IMR-90 (cell line): Measurements from ENCODE around the gene GABBR2. TPM values are rescaled to one million over a fixed set of nuclear protein-coding genes. Genes with fewer than 3 reads are reported as not detected.

Experiments used
- ATAC-seq: fragments of 200-7000 bp; cut with Tn5 transposase; 2 replicates; pipeline ENCODE4 v1.9.1; 2020; ENCODE audit warnings: low read depth, mild to moderate bottlenecking, moderate library complexity
- BruUV-seq: library from RNA; stranded (reverse); fragments of 400-500 nt; replicated peaks from 2 replicates; lab custom pipeline; 2021; lab: Mats Ljungman, UMichigan
- CTCF ChIA-PET: fragments of 300-600 bp; formaldehyde crosslinking; extraction: SDS; loops from one replicate; lab custom pipeline; 2021; ENCODE audit warnings: antibody characterized with exemption; lab: Yijun Ruan, JAX
- POLR2A ChIA-PET: fragments of 300-600 bp; sonication (Branson Sonifier 250); formaldehyde crosslinking; loops from one replicate; lab custom pipeline; 2022; ENCODE audit warnings: antibody characterized with exemption; ENCODE audit not compliant: unreplicated experiment; lab: Charles Lee
- DNase-seq: peaks from one replicate; pipeline ENCODE4 v3.0.0; 2013
- H2AFZ ChIP-seq: replicated peaks from 2 replicates; pipeline ENCODE3; 2013; ENCODE audit warnings: low read length, mild to moderate bottlenecking; ENCODE audit not compliant: poor library complexity
- H2AK5ac ChIP-seq: 2 replicates; pipeline ENCODE4 v1.6.1; 2013; ENCODE audit warnings: low read depth, low read length, inconsistent platforms
- H2AK9ac ChIP-seq: replicated peaks from 2 replicates; pipeline ENCODE3; 2013; ENCODE audit warnings: mild to moderate bottlenecking, low read depth, low read length, moderate library complexity; ENCODE audit not compliant: poor library complexity
- H2BK120ac ChIP-seq: 2 replicates; pipeline ENCODE4 v1.6.1; 2013; ENCODE audit warnings: low read depth, low read length, inconsistent platforms
- H2BK15ac ChIP-seq: 3 replicates; pipeline ENCODE4 v1.6.1; 2013; ENCODE audit warnings: low read depth, low read length, inconsistent platforms
- H2BK20ac ChIP-seq: 2 replicates; pipeline ENCODE4 v1.6.1; 2013; ENCODE audit warnings: low read depth, mild to moderate bottlenecking, inconsistent platforms, low read length, moderate library complexity
- H2BK5ac ChIP-seq: 2 replicates; pipeline ENCODE4 v1.6.1; 2013; ENCODE audit warnings: mild to moderate bottlenecking, low read depth, low read length, inconsistent platforms; ENCODE audit not compliant: poor library complexity, severe bottlenecking
- H3K14ac ChIP-seq: replicated peaks from 2 replicates; pipeline ENCODE4 v1.6.1; 2013; ENCODE audit warnings: low read depth, low read length, inconsistent platforms
- H3K18ac ChIP-seq: 2 replicates; pipeline ENCODE4 v1.6.1; 2013; ENCODE audit warnings: low read depth, low read length, control low read depth
- H3K23ac ChIP-seq: 2 replicates; pipeline ENCODE4 v1.6.1; 2013; ENCODE audit warnings: low read depth, low read length, inconsistent platforms
- H3K27ac ChIP-seq: 2 replicates; pipeline ENCODE4 v1.5.1; 2013; ENCODE audit warnings: mild to moderate bottlenecking, control low read depth, low read length; ENCODE audit not compliant: insufficient read depth
- H3K27me3 ChIP-seq: 2 replicates; pipeline ENCODE4 v1.6.1; 2013; ENCODE audit warnings: low read length; ENCODE audit not compliant: control insufficient read depth, insufficient read depth
- H3K36me3 ChIP-seq: 2 replicates; pipeline ENCODE4 v1.6.1; 2013; ENCODE audit warnings: low read length, mixed read lengths; ENCODE audit not compliant: control insufficient read depth, insufficient read depth
- H3K4ac ChIP-seq: 2 replicates; pipeline ENCODE4 v1.6.1; 2013; ENCODE audit warnings: low read depth, low read length, inconsistent platforms
- H3K4me1 ChIP-seq: 2 replicates; pipeline ENCODE4 v1.6.1; 2013; ENCODE audit warnings: low read length, mixed read lengths; ENCODE audit not compliant: control insufficient read depth, insufficient read depth
- H3K4me2 ChIP-seq: 2 replicates; pipeline ENCODE4 v1.6.1; 2013; ENCODE audit warnings: low read depth, mild to moderate bottlenecking, control low read depth, low read length, moderate library complexity
- H3K4me3 ChIP-seq: 2 replicates; pipeline ENCODE4 v1.5.1; 2013; ENCODE audit warnings: low read depth, mild to moderate bottlenecking, control low read depth, low read length, moderate library complexity; ENCODE audit not compliant: insufficient read depth
- H3K56ac ChIP-seq: 2 replicates; pipeline ENCODE4 v1.6.1; 2013; ENCODE audit warnings: low read length, inconsistent platforms; ENCODE audit not compliant: insufficient read depth; ENCODE audit errors: extremely low read depth
- H3K79me1 ChIP-seq, 2 experiments: 2 replicates each; pipeline ENCODE4 v1.6.1; 2013; ENCODE audit warnings: low read length in 2 of 2, inconsistent platforms in 1 of 2, low read depth in 1 of 2
- H3K9ac ChIP-seq: 2 replicates; pipeline ENCODE4 v1.6.1; 2013; ENCODE audit warnings: low read depth, low read length, control low read depth
- H3K9me1 ChIP-seq: 2 replicates; pipeline ENCODE4 v1.6.1; 2013; ENCODE audit warnings: low read length, inconsistent platforms; ENCODE audit not compliant: insufficient read depth
- H3K9me3 ChIP-seq: 2 replicates; pipeline ENCODE4 v1.6.1; 2013; ENCODE audit warnings: low read length; ENCODE audit not compliant: control insufficient read depth, insufficient read depth
- H4K20me1 ChIP-seq: 2 replicates; pipeline ENCODE4 v1.6.1; 2013; ENCODE audit warnings: low read length, inconsistent platforms; ENCODE audit not compliant: insufficient read depth
- H4K5ac ChIP-seq: 2 replicates; pipeline ENCODE4 v1.6.1; 2013; ENCODE audit warnings: mild to moderate bottlenecking, low read depth, low read length, control low read depth
- H4K8ac ChIP-seq, 2 experiments: 2 replicates each; pipeline ENCODE4 v1.6.1; 2013; ENCODE audit warnings: low read depth in 2 of 2, low read length in 2 of 2, control low read depth in 1 of 2, inconsistent platforms in 1 of 2
- H4K91ac ChIP-seq: 2 replicates; pipeline ENCODE4 v1.6.1; 2013; ENCODE audit warnings: low read depth, low read length, inconsistent platforms; ENCODE audit not compliant: insufficient read depth
- CEBPB ChIP-seq: IDR thresholded peaks from 2 replicates; pipeline ENCODE4 v1.6.1; 2012; ENCODE audit warnings: low read depth, low read length, improper control_type of control experiment
- FOS ChIP-seq: fragments of 150-350 bp; IDR thresholded peaks from 2 replicates; pipeline ENCODE4 v1.6.1; 2016; ENCODE audit warnings: low read depth, low read length
- dilution Hi-C: fragments of 300-500 bp; cut with HindIII; formaldehyde crosslinking; loops from one replicate; pipeline ENCODE4 v1.14.3; 2018; ENCODE audit warnings: low sequenced_read_pairs; ENCODE audit not compliant: unreplicated experiment
- in situ Hi-C: fragments of 300-500 bp; cut with MboI; formaldehyde crosslinking; loops from 3 replicates; pipeline ENCODE4 v1.14.3; 2019; ENCODE audit warnings: low sequenced_read_pairs, inconsistent platforms, mixed read lengths
- intact Hi-C: fragments of 100-400 bp; cut with micrococcal nuclease; formaldehyde crosslinking; loops from 2 replicates; pipeline ENCODE4 v1.10.0; 2022
- polyA plus RNA-seq, 3 experiments: library from polyadenylated mRNA; depleted of rRNA; stranded (reverse); fragments of >200 nt; gene quantifications; 2 replicates each; pipeline ENCODE4 v1.2.3, GENCODE V29; 2012; ENCODE audit warnings: low replicate concordance in 1 of 3
- total RNA-seq: library from RNA; depleted of rRNA; stranded (reverse); fragments of >200 nt; gene quantifications from 2 replicates; pipeline ENCODE4 v1.2.3, GENCODE V29; 2012
- TF ChIP-seq, protein P1 (sequence below): conservative IDR thresholded peaks from 2 replicates; pipeline ENCODE4 v1.5.1; 2012; ENCODE audit warnings: mild to moderate bottlenecking, low read depth, low read length, improper control_type of control experiment

The GABBR2 gene
- total and polyA plus RNA-seq, 2 of the 4 experiments (the other 2 are of a cell fraction) = 14.2 to 20.3 TPM

- TF ChIP-seq, protein P1, sequence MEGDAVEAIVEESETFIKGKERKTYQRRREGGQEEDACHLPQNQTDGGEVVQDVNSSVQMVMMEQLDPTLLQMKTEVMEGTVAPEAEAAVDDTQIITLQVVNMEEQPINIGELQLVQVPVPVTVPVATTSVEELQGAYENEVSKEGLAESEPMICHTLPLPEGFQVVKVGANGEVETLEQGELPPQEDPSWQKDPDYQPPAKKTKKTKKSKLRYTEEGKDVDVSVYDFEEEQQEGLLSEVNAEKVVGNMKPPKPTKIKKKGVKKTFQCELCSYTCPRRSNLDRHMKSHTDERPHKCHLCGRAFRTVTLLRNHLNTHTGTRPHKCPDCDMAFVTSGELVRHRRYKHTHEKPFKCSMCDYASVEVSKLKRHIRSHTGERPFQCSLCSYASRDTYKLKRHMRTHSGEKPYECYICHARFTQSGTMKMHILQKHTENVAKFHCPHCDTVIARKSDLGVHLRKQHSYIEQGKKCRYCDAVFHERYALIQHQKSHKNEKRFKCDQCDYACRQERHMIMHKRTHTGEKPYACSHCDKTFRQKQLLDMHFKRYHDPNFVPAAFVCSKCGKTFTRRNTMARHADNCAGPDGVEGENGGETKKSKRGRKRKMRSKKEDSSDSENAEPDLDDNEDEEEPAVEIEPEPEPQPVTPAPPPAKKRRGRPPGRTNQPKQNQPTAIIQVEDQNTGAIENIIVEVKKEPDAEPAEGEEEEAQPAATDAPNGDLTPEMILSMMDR = no peak
- peak; percentile 89 for TF ChIP-seq CEBPB
These were observed 334.2 kb downstream of the GABBR2 start (continued) for GRCh38 chr9:98374385-98375051.

GRCh38 chr9:98373609-98374008 is 335.1 kb downstream of the GABBR2 start:
- ATAC-seq = no peak
- H3K9me3 ChIP-seq = no peaks in the 10 kb centered on the region
- ChIA-PET CTCF (no interaction called here), POLR2A (no interaction called here)
- H3K9ac ChIP-seq = no peak overlapping the region; the same call in 1 of the 2 replicates
- H3K14ac ChIP-seq = peak overlapping the region; percentile 89; the same call in 1 of the 2 replicates
- H4K5ac ChIP-seq = no peak overlapping the region; the same call in 1 of the 2 replicates
- peak overlapping the region; percentile 94 for H2BK20ac ChIP-seq
- dilution Hi-C loops (no loop called here), in situ Hi-C loops (no loop called here), intact Hi-C loops (loop anchor here (5.0 kb wide), 1 partner anchor 41 kb away; no protein-coding TSS in a partner anchor)
- BruUV-seq = no TSS peak
- peaks cover 25% of the 10 kb centered on the region for H3K9me1 ChIP-seq
- no peaks in the 10 kb centered on the region for H3K27me3 ChIP-seq
- peak overlapping the region; percentile 87 for H2BK120ac ChIP-seq
- H4K8ac ChIP-seq = peak overlapping the region; percentile 78 to 88
- peak overlapping the region; percentile 81 for H2BK5ac ChIP-seq
- no peak overlapping the region for H3K4me2 ChIP-seq
- H3K23ac ChIP-seq = peak overlapping the region; percentile 95; the same call in 1 of the 2 replicates
- peak overlapping the region; percentile 96 for H2AK5ac ChIP-seq
- no peaks in the 10 kb centered on the region for H4K20me1 ChIP-seq
- peak overlapping the region; percentile 94 for H3K4ac ChIP-seq
- peak overlapping the region; percentile 10; the same call in 1 of the 2 replicates for H3K27ac ChIP-seq
- H3K4me1 ChIP-seq = peaks cover 17% of the 10 kb centered on the region
- no peak for TF ChIP-seq FOS
- peak; percentile 49; the same call in 1 of the 2 replicates for TF ChIP-seq CEBPB
- H3K56ac ChIP-seq = no peak overlapping the region
- H2BK15ac ChIP-seq = peak overlapping the region; percentile 98; the same call in 2 of the 3 replicates
- H3K4me3 ChIP-seq = no peak overlapping the region
- peaks cover 0 to 17% of the 10 kb centered on the region in 2 experiments; a peak in 3 of 4 replicates for H3K79me1 ChIP-seq
- peak; percentile 51 for DNase-seq
- peak overlapping the region; percentile 61; the same call in 1 of the 2 replicates for H3K18ac ChIP-seq
- H4K91ac ChIP-seq = peak overlapping the region; percentile 74
- H2AK9ac ChIP-seq = no peak overlapping the region
- H3K36me3 ChIP-seq = peaks cover 2% of the 10 kb centered on the region; the same call in 1 of the 2 replicates
- H2AFZ ChIP-seq = peak overlapping the region; percentile 47
